ENCODE measurements around the gene MBP. TPM values are rescaled to one million over a fixed set of nuclear protein-coding genes. Genes with fewer than 3 reads are reported as not detected.

MBP gene
- total and polyA plus RNA-seq, 10 of the 15 experiments (the other 5 are each of a cell fraction or from before 2014, with no cell fraction given): 12.2 to 67.8 (median 42.1) TPM

DNA sequence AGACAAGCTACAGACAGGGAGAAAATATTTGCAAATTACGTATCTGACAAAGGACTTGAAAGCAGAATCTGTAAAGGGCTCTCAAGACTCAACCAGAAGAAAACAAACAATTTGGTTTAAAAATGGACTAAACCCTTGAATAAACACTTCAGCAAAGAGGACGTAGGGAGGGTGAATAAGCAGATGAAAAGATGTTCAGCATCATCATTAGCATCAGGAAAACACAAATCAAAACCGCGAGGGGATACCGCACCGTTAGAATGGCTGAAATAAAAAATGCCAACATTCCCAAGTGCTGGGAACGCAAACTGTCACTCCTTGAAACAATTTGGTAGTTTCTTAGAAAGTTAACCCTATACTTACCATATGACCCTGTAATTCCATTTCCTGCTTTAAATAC is 136.7 kb downstream of the MBP start (continued):
- no peak for TF ChIP-seq ZNF274 (IDR thresholded peaks at IDR 0.05; ENCODE audit: insufficient read depth, insufficient read length)
- TF ChIP-seq, protein P1, sequence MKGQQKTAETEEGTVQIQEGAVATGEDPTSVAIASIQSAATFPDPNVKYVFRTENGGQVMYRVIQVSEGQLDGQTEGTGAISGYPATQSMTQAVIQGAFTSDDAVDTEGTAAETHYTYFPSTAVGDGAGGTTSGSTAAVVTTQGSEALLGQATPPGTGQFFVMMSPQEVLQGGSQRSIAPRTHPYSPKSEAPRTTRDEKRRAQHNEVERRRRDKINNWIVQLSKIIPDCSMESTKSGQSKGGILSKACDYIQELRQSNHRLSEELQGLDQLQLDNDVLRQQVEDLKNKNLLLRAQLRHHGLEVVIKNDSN (IDR thresholded peaks at IDR 0.05; ENCODE audit: borderline replicate concordance, extremely low read length, insufficient read depth, low read depth, low read length): no peak
- no peak for TF ChIP-seq BMI1 (IDR thresholded peaks at IDR 0.05; ENCODE audit: borderline replicate concordance)
- TF ChIP-seq SMAD1 (IDR thresholded peaks at IDR 0.05; ENCODE audit: low read depth, partially characterized antibody): no peak
- no peak for TF ChIP-seq SUZ12 (IDR thresholded peaks at IDR 0.05; ENCODE audit: unreplicated experiment)
- no peak for TF ChIP-seq CREB1 (IDR thresholded peaks at IDR 0.05; ENCODE audit: low read depth)
- TF ChIP-seq, protein P2, sequence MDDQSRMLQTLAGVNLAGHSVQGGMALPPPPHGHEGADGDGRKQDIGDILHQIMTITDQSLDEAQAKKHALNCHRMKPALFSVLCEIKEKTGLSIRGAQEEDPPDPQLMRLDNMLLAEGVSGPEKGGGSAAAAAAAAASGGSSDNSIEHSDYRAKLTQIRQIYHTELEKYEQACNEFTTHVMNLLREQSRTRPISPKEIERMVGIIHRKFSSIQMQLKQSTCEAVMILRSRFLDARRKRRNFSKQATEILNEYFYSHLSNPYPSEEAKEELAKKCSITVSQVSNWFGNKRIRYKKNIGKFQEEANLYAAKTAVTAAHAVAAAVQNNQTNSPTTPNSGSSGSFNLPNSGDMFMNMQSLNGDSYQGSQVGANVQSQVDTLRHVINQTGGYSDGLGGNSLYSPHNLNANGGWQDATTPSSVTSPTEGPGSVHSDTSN (IDR thresholded peaks at IDR 0.05; ENCODE audit: insufficient replicate concordance, low read depth, low read length): no peak
- no peak for TF ChIP-seq BHLHE40 (IDR thresholded peaks at IDR 0.05; ENCODE audit: borderline replicate concordance in 1 of 2, low read depth in 2 of 2, low read length in 1 of 2)
- TF ChIP-seq ZBED1 (IDR thresholded peaks at IDR 0.05; ENCODE audit: borderline replicate concordance): no peak
- TF ChIP-seq POU2F2 (IDR thresholded peaks at IDR 0.05; ENCODE audit: borderline replicate concordance, low read depth, low read length): no peak
- TF ChIP-seq SPI1 (IDR thresholded peaks at IDR 0.05; ENCODE audit: borderline replicate concordance, insufficient read depth, low read depth, low read length): no peak
- TF ChIP-seq IRF4 (IDR thresholded peaks at IDR 0.05; ENCODE audit: low read depth, low read length): no peak

All from GM12878 (cell line).